Endothelial cell of umbilical vein (primary cell): ENCODE data around the gene POU2AF1. TPM values are rescaled to one million over a fixed set of nuclear protein-coding genes. Genes with fewer than 3 reads are reported as not detected.

Experiments
- BruUV-seq: library from RNA; stranded (reverse); fragments of 400-500 nt; replicated peaks from 2 replicates; lab custom pipeline; 2021; lab: Mats Ljungman, UMichigan
- CTCF ChIA-PET: fragments of 300-600, 350-600 bp; sonication (Branson Sonifier 250); formaldehyde crosslinking; loops from one replicate; lab custom pipeline; 2021; ENCODE audit warnings: antibody characterized with exemption, inconsistent platforms; lab: Charles Lee
- POLR2A ChIA-PET: fragments of 300-600, 350-600 bp; sonication (Branson Sonifier 250); formaldehyde crosslinking; loops from one replicate; lab custom pipeline; 2021; ENCODE audit warnings: antibody characterized with exemption, inconsistent platforms; lab: Charles Lee
- DNase-seq: peaks from one replicate; pipeline ENCODE4 v3.0.0-alpha.2; 2011; ENCODE audit warnings: low read depth, low spot score
- FAIRE-seq: peaks from 2 replicates; lab custom pipeline; 2011; peaks lifted over from hg19 to GRCh38; lab: Jason Lieb, UNC
- H2AFZ ChIP-seq: 2 replicates; pipeline ENCODE4 v1.6.0; 2012; ENCODE audit warnings: low read depth, low read length, control low read depth, inconsistent platforms
- H3K27ac ChIP-seq: 2 replicates; pipeline ENCODE4 v1.5.1; 2011; ENCODE audit warnings: low read depth, mild to moderate bottlenecking, control low read depth, low read length, moderate library complexity; ENCODE audit not compliant: insufficient read depth
- H3K27me3 ChIP-seq, 2 experiments: 2 replicates each; pipeline versions ENCODE4 v1.6.0 to v1.6.1; 2011; ENCODE audit warnings: low read length in 2 of 2, mixed read lengths in 1 of 2; ENCODE audit not compliant: control insufficient read depth in 2 of 2, insufficient read depth in 2 of 2
- H3K36me3 ChIP-seq, 2 experiments: 2 replicates in 1 of 2; 3 replicates in 1 of 2; pipeline ENCODE4 v1.5.1; 2011; ENCODE audit warnings: low read length in 2 of 2, mild to moderate bottlenecking in 1 of 2, moderate library complexity in 1 of 2; ENCODE audit not compliant: control insufficient read depth in 2 of 2, insufficient read depth in 2 of 2; ENCODE audit errors: extremely low read depth in 1 of 2
- H3K4me1 ChIP-seq: 3 replicates; pipeline ENCODE4 v1.5.1; 2011; ENCODE audit warnings: mild to moderate bottlenecking, low read length; ENCODE audit not compliant: control insufficient read depth, insufficient read depth; ENCODE audit errors: extremely low read depth
- H3K4me2 ChIP-seq: 2 replicates; pipeline ENCODE4 v1.6.1; 2011; ENCODE audit warnings: low read length, control low read depth, mixed read lengths; ENCODE audit not compliant: insufficient read depth
- H3K4me3 ChIP-seq, 3 experiments: fragments of 200-600 bp in 1 of 3; sonication (generic), shearing (Covaris generic) in 1 of 3; replicated peaks in 1 of 3; 2 replicates each; pipeline ENCODE4 v1.5.1; 2011 to 2016; ENCODE audit warnings: control low read depth in 3 of 3, low read length in 3 of 3, mild to moderate bottlenecking in 2 of 3, inconsistent platforms in 1 of 3, low read depth in 1 of 3, moderate library complexity in 1 of 3; ENCODE audit not compliant: insufficient read depth in 1 of 3
- H3K79me2 ChIP-seq: 2 replicates; pipeline ENCODE4 v1.6.0; 2012; ENCODE audit warnings: low read length, inconsistent platforms; ENCODE audit not compliant: control insufficient read depth, insufficient read depth
- H3K9ac ChIP-seq: replicated peaks from 2 replicates; pipeline ENCODE3; 2011; ENCODE audit warnings: low read length, control low read depth; ENCODE audit not compliant: insufficient read depth; ENCODE audit errors: extremely low read depth
- H3K9me1 ChIP-seq: replicated peaks from 3 replicates; pipeline ENCODE4 v1.6.0; 2011; ENCODE audit warnings: mild to moderate bottlenecking, low read length; ENCODE audit not compliant: control insufficient read depth, insufficient read depth; ENCODE audit errors: extremely low read depth
- H3K9me3 ChIP-seq: replicated peaks from 2 replicates; pipeline ENCODE4 v1.5.1; 2012; ENCODE audit warnings: low read length, inconsistent platforms; ENCODE audit not compliant: control insufficient read depth, insufficient read depth
- H4K20me1 ChIP-seq: replicated peaks from 2 replicates; pipeline ENCODE3; 2011; ENCODE audit warnings: mild to moderate bottlenecking, low read length; ENCODE audit not compliant: control insufficient read depth, insufficient read depth; ENCODE audit errors: extremely low read depth
- EZH2 ChIP-seq: IDR thresholded peaks from 2 replicates; pipeline ENCODE4 v1.6.1; 2012; ENCODE audit warnings: borderline replicate concordance, low read depth, mild to moderate bottlenecking, moderate library complexity, low read length, inconsistent platforms; ENCODE audit not compliant: severe bottlenecking
- FOS ChIP-seq: IDR thresholded peaks from 2 replicates; pipeline ENCODE4 v1.6.1; 2011; ENCODE audit warnings: mild to moderate bottlenecking, low read length, moderate library complexity, borderline replicate concordance; ENCODE audit not compliant: insufficient read depth
- GATA2 ChIP-seq: IDR thresholded peaks from 2 replicates; pipeline ENCODE4 v1.7.0; 2011; ENCODE audit warnings: low read depth, mild to moderate bottlenecking, moderate library complexity, mixed read lengths, low read length; ENCODE audit not compliant: insufficient read length, insufficient read depth
- JUN ChIP-seq: IDR thresholded peaks from 2 replicates; pipeline ENCODE4 v1.6.1; 2011; ENCODE audit warnings: borderline replicate concordance, low read depth; ENCODE audit not compliant: insufficient read length, insufficient read depth
- MYC ChIP-seq: IDR thresholded peaks from one replicate; pipeline ENCODE4 v1.6.1; 2011; ENCODE audit warnings: mild to moderate bottlenecking, low read depth, low read length
- POLR2A ChIP-seq: IDR thresholded peaks from 2 replicates; pipeline ENCODE4 v1.6.1; 2012; ENCODE audit warnings: low read depth, mild to moderate bottlenecking, control low read depth, low read length
- POLR2AphosphoS5 ChIP-seq: IDR thresholded peaks from 2 replicates; pipeline ENCODE4 v1.6.1; 2012; ENCODE audit warnings: low read depth, mild to moderate bottlenecking, control low read depth, low read length, moderate library complexity; ENCODE audit not compliant: insufficient read depth
- dilution Hi-C: fragments of 300-500 bp; cut with MboI; formaldehyde crosslinking; loops from one replicate; pipeline ENCODE4 v1.15.0; 2019; ENCODE audit warnings: low sequenced_read_pairs; ENCODE audit not compliant: extremely low pct_ligation_motif_present
- intact Hi-C: fragments of 100-400 bp; cut with micrococcal nuclease; formaldehyde crosslinking; loops from one replicate; pipeline ENCODE4 v1.10.0; 2022
- polyA plus RNA-seq, 4 experiments: library from polyadenylated mRNA; depleted of rRNA in 3 of 4; stranded (reverse) in 3 of 4; unstranded in 1 of 4; fragments of >200 nt; gene quantifications; 2 replicates each; pipeline versions ENCODE4 v1.2.1 to v1.2.3, GENCODE V29; 2011 to 2012; ENCODE audit warnings: missing spikeins in 1 of 4
- total RNA-seq: library from RNA; stranded (reverse); gene quantifications from 2 replicates; pipeline ENCODE4 v1.2.3, GENCODE V29; 2021
- TF ChIP-seq, protein P1 (sequence below), 2 donors: IDR thresholded peaks; 1 replicate in 1 of 2; 2 replicates in 1 of 2; pipeline ENCODE4 v1.5.1; 2011; ENCODE audit warnings: low read length in 2 of 2, mild to moderate bottlenecking in 2 of 2, moderate library complexity in 2 of 2, control low read depth in 1 of 2, inconsistent platforms in 1 of 2, low read depth in 1 of 2; ENCODE audit not compliant: insufficient read depth in 1 of 2; ENCODE audit errors: extremely low read depth in 1 of 2
- TF ChIP-seq, protein P2 (sequence below): IDR thresholded peaks from 2 replicates; pipeline ENCODE4 v1.6.1; 2011; ENCODE audit not compliant: insufficient read depth, insufficient read length

Gene POU2AF1
- total and polyA plus RNA-seq, 2 donors (not counting 3 experiments of a cell fraction or from before 2014, with no cell fraction given): not detected

DNA sequence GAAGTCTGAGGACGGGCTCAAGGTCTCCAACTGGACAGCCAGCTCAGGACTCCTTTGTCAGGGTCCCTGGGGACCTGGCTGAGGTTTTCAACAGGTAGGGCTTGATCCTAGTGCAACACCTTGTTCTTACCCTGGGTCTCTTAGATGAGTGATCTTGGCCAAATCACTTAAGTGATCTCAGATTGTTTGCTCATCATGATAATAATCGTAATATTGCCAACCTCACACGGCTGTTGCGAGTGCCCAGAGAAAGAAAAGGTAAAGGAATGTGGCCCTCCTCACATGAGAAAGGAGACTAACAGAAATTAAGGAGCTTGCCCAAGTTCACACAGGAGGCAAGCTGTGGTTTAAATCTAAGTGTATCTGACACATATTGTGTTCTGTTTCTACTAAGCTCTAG, 52.3 kb downstream of the POU2AF1 start:
- no peaks in the 10 kb centered on the region for H3K9me3 ChIP-seq
- DNase-seq (no peak), FAIRE-seq (no peak)
- BruUV-seq: no TSS peak
- no peaks in the 10 kb centered on the region for H3K4me1 ChIP-seq
- H3K36me3 ChIP-seq: no peaks in the 10 kb centered on the region
- no peaks in the 10 kb centered on the region for H3K79me2 ChIP-seq
- no peaks in the 10 kb centered on the region for H4K20me1 ChIP-seq
- no peak overlapping the region for H2AFZ ChIP-seq
- no peaks in the 10 kb centered on the region for H3K27me3 ChIP-seq
- no peaks in the 10 kb centered on the region for H3K9me1 ChIP-seq
- dilution Hi-C loops: no loop called here
- no peak overlapping the region for H3K4me2 ChIP-seq
- ChIA-PET POLR2A (no interaction called here), CTCF (no interaction called here)
- H3K27ac ChIP-seq: no peak overlapping the region
- intact Hi-C loops: no loop called here
- TF ChIP-seq POLR2AphosphoS5 (no peak), FOS (no peak), JUN (no peak), EZH2 (no peak), POLR2A (no peak), GATA2 (no peak), MYC (no peak)
- TF ChIP-seq, protein P1, sequence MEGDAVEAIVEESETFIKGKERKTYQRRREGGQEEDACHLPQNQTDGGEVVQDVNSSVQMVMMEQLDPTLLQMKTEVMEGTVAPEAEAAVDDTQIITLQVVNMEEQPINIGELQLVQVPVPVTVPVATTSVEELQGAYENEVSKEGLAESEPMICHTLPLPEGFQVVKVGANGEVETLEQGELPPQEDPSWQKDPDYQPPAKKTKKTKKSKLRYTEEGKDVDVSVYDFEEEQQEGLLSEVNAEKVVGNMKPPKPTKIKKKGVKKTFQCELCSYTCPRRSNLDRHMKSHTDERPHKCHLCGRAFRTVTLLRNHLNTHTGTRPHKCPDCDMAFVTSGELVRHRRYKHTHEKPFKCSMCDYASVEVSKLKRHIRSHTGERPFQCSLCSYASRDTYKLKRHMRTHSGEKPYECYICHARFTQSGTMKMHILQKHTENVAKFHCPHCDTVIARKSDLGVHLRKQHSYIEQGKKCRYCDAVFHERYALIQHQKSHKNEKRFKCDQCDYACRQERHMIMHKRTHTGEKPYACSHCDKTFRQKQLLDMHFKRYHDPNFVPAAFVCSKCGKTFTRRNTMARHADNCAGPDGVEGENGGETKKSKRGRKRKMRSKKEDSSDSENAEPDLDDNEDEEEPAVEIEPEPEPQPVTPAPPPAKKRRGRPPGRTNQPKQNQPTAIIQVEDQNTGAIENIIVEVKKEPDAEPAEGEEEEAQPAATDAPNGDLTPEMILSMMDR (IDR thresholded peaks at IDR 0.05; ENCODE audit: extremely low read depth in 1 of 2, insufficient read depth in 1 of 2, low read depth in 1 of 2, low read length in 2 of 2): no peak
- TF ChIP-seq, protein P2, sequence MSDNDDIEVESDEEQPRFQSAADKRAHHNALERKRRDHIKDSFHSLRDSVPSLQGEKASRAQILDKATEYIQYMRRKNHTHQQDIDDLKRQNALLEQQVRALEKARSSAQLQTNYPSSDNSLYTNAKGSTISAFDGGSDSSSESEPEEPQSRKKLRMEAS: no peak
- H3K4me3 ChIP-seq: no peak overlapping the region
- H3K9ac ChIP-seq: no peak overlapping the region
